HuH-7 (cell line): ENCODE measurements around the gene SWI5.

ENCODE experiments used
- DNase-seq: peaks from one replicate; pipeline ENCODE4 v3.0.0; 2011; ENCODE audit warnings: low spot score

The SWI5 gene

GRCh38 chr9:128252317-128253139 is 23.5 kb upstream of the SWI5 start:
- no peak for DNase-seq

- no peak for DNase-seq
These were observed 22.7 kb upstream of the SWI5 start for GRCh38 chr9:128253140-128253990.

- DNase-seq: no peak
These were observed 22.1 kb upstream of the SWI5 start for GRCh38 chr9:128253991-128254346.

- no peak for DNase-seq
These were observed 21.7 kb upstream of the SWI5 start for GRCh38 chr9:128254362-128254761.

- DNase-seq: peak; percentile 97
These were observed 21.0 kb upstream of the SWI5 start for GRCh38 chr9:128254855-128255759.

GRCh38 chr9:128257086-128257825 is 18.8 kb upstream of the SWI5 start:
- DNase-seq: no peak

GRCh38 chr9:128257907-128258306 is 18.2 kb upstream of the SWI5 start:
- no peak for DNase-seq

GRCh38 chr9:128258326-128258725 is 17.8 kb upstream of the SWI5 start:
- DNase-seq: no peak

GRCh38 chr9:128259156-128259555 is 16.9 kb upstream of the SWI5 start:
- DNase-seq: no peak

- no peak for DNase-seq
These were observed 15.7 kb upstream of the SWI5 start for GRCh38 chr9:128260340-128260739.

- DNase-seq: no peak
These were observed 13.4 kb upstream of the SWI5 start for GRCh38 chr9:128262687-128263086.

GRCh38 chr9:128265348-128265847 is 10.7 kb upstream of the SWI5 start:
- DNase-seq: no peak

GRCh38 chr9:128266868-128267590 is 9.0 kb upstream of the SWI5 start:
- no peak for DNase-seq

GRCh38 chr9:128271112-128271511 is 5.0 kb upstream of the SWI5 start:
- DNase-seq: no peak

GRCh38 chr9:128271512-128271911 is 4.6 kb upstream of the SWI5 start:
- DNase-seq: no peak

- DNase-seq: no peak
These were observed 1.8 kb upstream of the SWI5 start for GRCh38 chr9:128274245-128274644.

- DNase-seq: peak; percentile 67
These were observed 673 bp upstream of the SWI5 start, which contains the start of gene GOLGA2 for GRCh38 chr9:128275198-128276007. Gene GOLGA2, minus strand, starts transcription at chr9:128276007. Its CDS starts 31 bp downstream, at chr9:128275976.

- DNase-seq: peak; percentile 50
These were observed 646 bp downstream of the SWI5 start for GRCh38 chr9:128276574-128277270.
